H1 (cell line): ENCODE results near the gene FPGS. TPM values are rescaled to one million over a fixed set of nuclear protein-coding genes. Genes with fewer than 3 reads are reported as not detected.

Experiments used
- ATF3 ChIP-seq: IDR thresholded peaks from 2 replicates; pipeline ENCODE4 v1.6.1; 2011; ENCODE audit warnings: low read depth, mild to moderate bottlenecking, low read length; ENCODE audit not compliant: insufficient read depth
- FOSL1 ChIP-seq: IDR thresholded peaks from 2 replicates; pipeline ENCODE4 v1.6.1; 2011; ENCODE audit warnings: mild to moderate bottlenecking, low read depth, low read length, moderate library complexity; ENCODE audit not compliant: insufficient read depth
- HDAC2 ChIP-seq, 2 experiments: fragments of 300-600 bp in 1 of 2; sonication (generic) in 1 of 2; IDR thresholded peaks; 2 replicates each; pipeline ENCODE4 v1.6.1; 2011 to 2012; ENCODE audit warnings: low read depth in 2 of 2, low read length in 2 of 2, mild to moderate bottlenecking in 2 of 2, moderate library complexity in 2 of 2, borderline replicate concordance in 1 of 2, inconsistent platforms in 1 of 2
- KDM1A ChIP-seq: fragments of 200-600, 300-600 bp; sonication (generic); IDR thresholded peaks from 2 replicates; pipeline ENCODE4 v1.7.1; 2016; ENCODE audit warnings: mild to moderate bottlenecking, low read length, borderline replicate concordance
- YY1 ChIP-seq: IDR thresholded peaks from 2 replicates; pipeline ENCODE4 v1.6.1; 2011; ENCODE audit warnings: low read depth, mild to moderate bottlenecking, low read length
- polyA plus RNA-seq, 7 experiments: library from polyadenylated mRNA; depleted of rRNA in 3 of 7; stranded (reverse) in 5 of 7; unstranded in 2 of 7; fragments of >200 nt in 5 of 7; fragments of 200-250 nt in 2 of 7; gene quantifications; 1 replicate in 5 of 7; 2 replicates in 1 of 7; 4 replicates in 1 of 7; pipeline versions ENCODE4 v1.2.1 to v1.2.3, GENCODE V29; 2011 to 2013; ENCODE audit warnings: missing spikeins in 2 of 7, mixed read lengths in 2 of 7
- total RNA-seq: library from RNA; stranded (reverse); fragmentation: NEBNext Ultra II Directional; extraction: Animal tissue kit (Norgen Biotek cat#: 25700); gene quantifications from 2 replicates; pipeline ENCODE4 v1.2.1, GENCODE V29; 2021

FPGS gene
- total and polyA plus RNA-seq, 2 of the 8 experiments (the other 6 are each of a cell fraction or from before 2014, with no cell fraction given) = 62.4 to 83.0 TPM

- no peak for TF ChIP-seq YY1
- no peak for TF ChIP-seq HDAC2 (IDR thresholded peaks at IDR 0.05; ENCODE audit: borderline replicate concordance in 1 of 2, low read depth in 2 of 2, low read length in 2 of 2)
- TF ChIP-seq FOSL1 = no peak
- TF ChIP-seq KDM1A = no peak
- TF ChIP-seq ATF3 = no peak
These were observed 5.8 kb upstream of the FPGS start (continued) for GRCh38 chr9:127796852-127797370.
